AG04449 (cell line): ENCODE measurements around the gene SMIM10L2A.
"Not testable (repeated sequence)": the region's sequence is repeated elsewhere in the genome, so short reads cannot be mapped to it uniquely, and the experiment has no call there.

Experiments used
- CTCF ChIA-PET: fragments of 350-600 bp; formaldehyde crosslinking; extraction: SDS; loops from one replicate; lab custom pipeline; 2021; ENCODE audit warnings: antibody characterized with exemption; lab: Yijun Ruan, JAX
- POLR2A ChIA-PET: fragments of 400-600, 350-600 bp; formaldehyde crosslinking; extraction: SDS; loops from one replicate; lab custom pipeline; 2020; ENCODE audit warnings: antibody characterized with exemption, inconsistent platforms; lab: Yijun Ruan, JAX
- DNase-seq: peaks from one replicate; pipeline ENCODE4 v3.0.0-alpha.2; 2010; ENCODE audit warnings: low read depth, low spot score
- H3K4me3 ChIP-seq: 2 replicates; pipeline ENCODE4 v1.5.1; 2011; ENCODE audit warnings: low read depth, mild to moderate bottlenecking, control low read depth, low read length
- CTCF ChIP-seq: IDR thresholded peaks from one replicate; pipeline ENCODE4 v1.5.1; 2011; ENCODE audit warnings: mild to moderate bottlenecking, moderate library complexity, low read length, control low read depth, inconsistent platforms; ENCODE audit not compliant: insufficient read depth; ENCODE audit errors: missing control alignments

SMIM10L2A gene

DNA sequence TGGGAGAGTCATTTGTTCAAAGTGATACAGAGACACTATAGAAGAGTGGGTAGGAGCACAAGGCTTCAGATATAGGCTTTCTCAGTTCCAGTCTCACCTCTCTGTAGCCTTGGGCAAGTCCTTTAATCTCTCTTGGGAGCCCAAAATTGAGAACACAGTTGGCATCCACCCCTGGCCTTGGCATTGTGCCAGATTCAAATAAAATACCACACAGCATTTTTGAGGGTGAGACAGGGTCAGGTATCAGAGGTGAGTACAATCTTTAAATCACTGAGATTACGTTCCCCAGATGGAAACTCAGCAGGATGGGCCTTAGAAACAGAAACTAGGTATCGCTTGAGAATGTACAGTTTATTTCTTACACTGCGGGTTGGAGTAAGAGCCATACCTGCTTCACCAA lies 25.2 kb upstream of the SMIM10L2A start:
- POLR2A ChIA-PET = no interaction called here

DNA sequence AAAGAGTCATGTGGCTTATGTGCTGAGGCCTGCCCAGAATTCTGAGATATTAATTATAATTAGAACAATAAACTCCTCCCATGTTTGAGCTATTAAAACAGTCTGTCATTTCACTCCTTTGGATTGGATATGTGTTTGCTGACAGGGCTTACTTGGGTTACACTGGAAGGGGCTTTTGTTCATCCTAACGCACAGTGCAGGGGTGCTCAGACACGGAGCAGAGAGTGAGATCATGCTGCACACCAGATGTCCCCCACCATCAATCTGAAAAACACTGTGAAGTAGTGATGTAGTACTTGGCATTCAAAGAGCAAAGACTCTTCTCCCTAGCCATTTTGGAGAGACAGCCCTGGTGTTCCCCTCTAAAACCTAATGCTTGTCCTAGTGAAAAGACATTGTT lies 24.1 kb upstream of the SMIM10L2A start:
- H3K4me3 ChIP-seq = no peak overlapping the region
- POLR2A ChIA-PET = no interaction called here
- DNase-seq = no peak
- CTCF ChIA-PET = no interaction called here
- no peak for TF ChIP-seq CTCF

More for the DNA sequence above, 25.2 kb upstream of the SMIM10L2A start:
- no peak for DNase-seq
- no peak overlapping the region for H3K4me3 ChIP-seq
- TF ChIP-seq CTCF = no peak
- CTCF ChIA-PET = no interaction called here

GRCh38 chrX:135403374-135403773 lies 18.4 kb upstream of the SMIM10L2A start:
- no peak for TF ChIP-seq CTCF
- CTCF ChIA-PET = no interaction called here
- no peak for DNase-seq
- no peak overlapping the region for H3K4me3 ChIP-seq
- POLR2A ChIA-PET = no interaction called here

GRCh38 chrX:135406428-135406827 lies 15.3 kb upstream of the SMIM10L2A start:
- CTCF ChIA-PET, POLR2A ChIA-PET, DNase-seq, H3K4me3 ChIP-seq: not testable (repeated sequence)

- CTCF ChIA-PET = no interaction called here
Observed at GRCh38 chrX:135408794-135409193, 12.9 kb upstream of the SMIM10L2A start.

GRCh38 chrX:135410861-135411627 lies 10.7 kb upstream of the SMIM10L2A start:
- no peak for DNase-seq
- no peak overlapping the region for H3K4me3 ChIP-seq
- no peak for TF ChIP-seq CTCF
- ChIA-PET CTCF (no interaction called here), POLR2A (no interaction called here)

More at GRCh38 chrX:135408794-135409193, 12.9 kb upstream of the SMIM10L2A start:
- no peak for DNase-seq
- no peak overlapping the region for H3K4me3 ChIP-seq
- POLR2A ChIA-PET = no interaction called here
- TF ChIP-seq CTCF = no peak

- H3K4me3 ChIP-seq = no peak overlapping the region
- no peak for TF ChIP-seq CTCF
- CTCF ChIA-PET = no interaction called here
- POLR2A ChIA-PET = no interaction called here
- DNase-seq = no peak
Observed at GRCh38 chrX:135411893-135412292, 9.9 kb upstream of the SMIM10L2A start.
